Type B pancreatic cell (in vitro differentiated cells): ENCODE data around the gene BST2. TPM values are rescaled to one million over a fixed set of nuclear protein-coding genes. Genes with fewer than 3 reads are reported as not detected.
A peak's percentile ranks its signal among the peaks of the same experiment; 100 is the strongest.

Experiments
- DNase-seq: peaks from one replicate; pipeline ENCODE4 v3.0.0; 2021; ENCODE audit warnings: mixed read lengths; ENCODE audit not compliant: unreplicated experiment; ENCODE audit errors: extremely low spot score
- H3K27ac Mint-ChIP-seq: 2 replicates; pipeline ENCODE4 v1.8.0; 2021; ENCODE audit warnings: mild to moderate bottlenecking, mixed read lengths
- H3K27me3 Mint-ChIP-seq: 2 replicates; pipeline ENCODE4 v1.8.0; 2021; ENCODE audit warnings: mixed read lengths
- H3K36me3 Mint-ChIP-seq: 2 replicates; pipeline ENCODE4 v1.8.0; 2021; ENCODE audit warnings: mixed read lengths
- H3K4me1 Mint-ChIP-seq: one replicate; pipeline ENCODE4 v1.8.0; 2021; ENCODE audit warnings: mixed read lengths; ENCODE audit not compliant: unreplicated experiment
- H3K4me3 Mint-ChIP-seq: 2 replicates; pipeline ENCODE4 v1.8.0; 2021; ENCODE audit warnings: mild to moderate bottlenecking, mixed read lengths
- H3K9me3 Mint-ChIP-seq: 2 replicates; pipeline ENCODE4 v1.8.0; 2021; ENCODE audit warnings: mixed read lengths
- CTCF ChIP-seq: fragments of 200-600 bp; sonication (generic); conservative IDR thresholded peaks from 2 replicates; pipeline ENCODE4 v1.5.0; 2021; ENCODE audit warnings: antibody characterized with exemption, mild to moderate bottlenecking
- total RNA-seq: library from RNA; stranded (reverse); gene quantifications from 2 replicates; pipeline ENCODE4 v1.2.1, GENCODE V29; 2021; ENCODE audit warnings: low replicate concordance

BST2 gene
- total RNA-seq, 1 donor from 2014 or later = 2.5 TPM

- Mint-ChIP-seq H3K27ac (peak overlapping the region; percentile 34), H3K36me3 (no peaks in the 10 kb centered on the region), H3K9me3 (no peaks in the 10 kb centered on the region), H3K27me3 (peaks cover 30% of the 10 kb centered on the region), H3K4me1 (peaks cover 25% of the 10 kb centered on the region), H3K4me3 (peak overlapping the region; percentile 58)
- no peak for TF ChIP-seq CTCF
- no peak for DNase-seq
These were observed 9.7 kb upstream of the BST2 start for GRCh38 chr19:17415121-17415520.

GRCh38 chr19:17414097-17414496 lies 8.7 kb upstream of the BST2 start:
- Mint-ChIP-seq H3K27ac (no peak overlapping the region), H3K9me3 (no peaks in the 10 kb centered on the region), H3K4me3 (no peak overlapping the region), H3K36me3 (no peaks in the 10 kb centered on the region), H3K4me1 (peaks cover 19% of the 10 kb centered on the region), H3K27me3 (peaks cover 26% of the 10 kb centered on the region)
- TF ChIP-seq CTCF = no peak
- no peak for DNase-seq

GRCh38 chr19:17411801-17412200 lies 6.4 kb upstream of the BST2 start:
- no peak for TF ChIP-seq CTCF
- Mint-ChIP-seq H3K9me3 (no peaks in the 10 kb centered on the region), H3K27ac (no peak overlapping the region), H3K27me3 (peaks cover 22% of the 10 kb centered on the region), H3K4me1 (peaks cover 24% of the 10 kb centered on the region), H3K36me3 (no peaks in the 10 kb centered on the region), H3K4me3 (no peak overlapping the region)
- DNase-seq = no peak

GRCh38 chr19:17409990-17410389 lies 4.6 kb upstream of the BST2 start:
- Mint-ChIP-seq H3K9me3 (no peaks in the 10 kb centered on the region), H3K4me3 (no peak overlapping the region)
- TF ChIP-seq CTCF = no peak

GRCh38 chr19:17406887-17407196 lies 1.4 kb upstream of the BST2 start:
- Mint-ChIP-seq H3K4me1 (peaks cover 15% of the 10 kb centered on the region), H3K36me3 (no peaks in the 10 kb centered on the region), H3K27me3 (no peaks in the 10 kb centered on the region), H3K9me3 (no peaks in the 10 kb centered on the region), H3K4me3 (no peak overlapping the region), H3K27ac (peak overlapping the region; percentile 9)
- DNase-seq = no peak
- no peak for TF ChIP-seq CTCF

More at GRCh38 chr19:17409990-17410389, 4.6 kb upstream of the BST2 start:
- H3K4me1 Mint-ChIP-seq = peaks cover 28% of the 10 kb centered on the region
- no peaks in the 10 kb centered on the region for H3K36me3 Mint-ChIP-seq
- no peak for DNase-seq
- H3K27ac Mint-ChIP-seq = no peak overlapping the region
- peaks cover 11% of the 10 kb centered on the region for H3K27me3 Mint-ChIP-seq
